ENCODE results near the gene CYBB.
A peak's percentile ranks its signal among the peaks of the same experiment; 100 is the strongest.

Gene CYBB

GRCh38 chrX:37846141-37846540 lies 66.3 kb downstream of the CYBB start:
- 0 out of 2 replicates have a peak, but pooled peaks cover 2% of the 10 kb centered on the region for H3K36me3 ChIP-seq (ENCODE audit: insufficient read depth, low read depth, low read length)
- peak overlapping the region; percentile 79; the same call in 1 of the 2 replicates for H3K9ac ChIP-seq (ENCODE audit: low read depth, low read length)
- H3K27ac ChIP-seq (ENCODE audit: low read length): no peak overlapping the region
- no peak overlapping the region for H3K4me3 ChIP-seq (ENCODE audit: low read length)
- no peaks in the 10 kb centered on the region for H3K27me3 ChIP-seq (ENCODE audit: insufficient read depth, low read length)
- no peaks in the 10 kb centered on the region for H3K9me3 ChIP-seq (ENCODE audit: insufficient read depth, low read depth, low read length)
- H3K4me1 ChIP-seq (ENCODE audit: insufficient read depth, low read length): no peaks in the 10 kb centered on the region

- H3K9ac ChIP-seq (ENCODE audit: low read depth, low read length): peak overlapping the region; percentile 79; the same call in 1 of the 2 replicates
- H3K9me3 ChIP-seq (ENCODE audit: insufficient read depth, low read depth, low read length): no peaks in the 10 kb centered on the region
- H3K36me3 ChIP-seq (ENCODE audit: insufficient read depth, low read depth, low read length): no peaks in the 10 kb centered on the region
- H3K27ac ChIP-seq (ENCODE audit: low read length): no peak overlapping the region
- no peaks in the 10 kb centered on the region for H3K27me3 ChIP-seq (ENCODE audit: insufficient read depth, low read length)
- H3K4me1 ChIP-seq (ENCODE audit: insufficient read depth, low read length): no peaks in the 10 kb centered on the region
- peak overlapping the region; percentile 73 for H3K4me3 ChIP-seq (ENCODE audit: low read length)
These were observed 66.7 kb downstream of the CYBB start for GRCh38 chrX:37846558-37846933.

- Histone ChIP-seq H3K9ac (ENCODE audit: low read depth, low read length) (peak within 1 kb of the TSS; percentile 79), H3K9me3 (ENCODE audit: insufficient read depth, low read depth, low read length) (no peaks in the 10 kb centered on the region), H3K4me1 (ENCODE audit: insufficient read depth, low read length) (no peaks in the 10 kb centered on the region), H3K27ac (ENCODE audit: low read length) (no peak within 1 kb of the TSS), H3K4me3 (ENCODE audit: low read length) (peak within 1 kb of the TSS; percentile 73), H3K36me3 (ENCODE audit: insufficient read depth, low read depth, low read length) (no peaks in the 10 kb centered on the region), H3K27me3 (ENCODE audit: insufficient read depth, low read length) (no peaks in the 10 kb centered on the region)
These were observed 67.3 kb downstream of the CYBB start, which contains the start of gene DYNLT3 for GRCh38 chrX:37846934-37847732. DYNLT3 (minus strand) TSS chrX:37847571; CDS start chrX:37847510, 61 bp downstream.

GRCh38 chrX:37847733-37848197 lies 67.9 kb downstream of the CYBB start:
- Histone ChIP-seq H3K9me3 (ENCODE audit: insufficient read depth, low read depth, low read length) (no peaks in the 10 kb centered on the region), H3K36me3 (ENCODE audit: insufficient read depth, low read depth, low read length) (no peaks in the 10 kb centered on the region), H3K4me3 (ENCODE audit: low read length) (peak overlapping the region; percentile 73), H3K27me3 (ENCODE audit: insufficient read depth, low read length) (no peaks in the 10 kb centered on the region), H3K9ac (ENCODE audit: low read depth, low read length) (peak overlapping the region; percentile 79; the same call in 1 of the 2 replicates), H3K4me1 (ENCODE audit: insufficient read depth, low read length) (no peaks in the 10 kb centered on the region), H3K27ac (ENCODE audit: low read length) (no peak overlapping the region)

GRCh38 chrX:37854148-37854547 lies 74.3 kb downstream of the CYBB start:
- Histone ChIP-seq H3K4me3 (ENCODE audit: low read length) (no peak overlapping the region), H3K9me3 (ENCODE audit: insufficient read depth, low read depth, low read length) (no peaks in the 10 kb centered on the region), H3K27me3 (ENCODE audit: insufficient read depth, low read length) (no peaks in the 10 kb centered on the region)

GRCh38 chrX:37854748-37855147 lies 74.9 kb downstream of the CYBB start:
- Histone ChIP-seq H3K4me1 (ENCODE audit: insufficient read depth, low read length) (no peaks in the 10 kb centered on the region), H3K27ac (ENCODE audit: low read length) (no peak overlapping the region)

More at GRCh38 chrX:37854148-37854547, 74.3 kb downstream of the CYBB start:
- H3K36me3 ChIP-seq (ENCODE audit: insufficient read depth, low read depth, low read length): no peaks in the 10 kb centered on the region
- H3K27ac ChIP-seq (ENCODE audit: low read length): no peak overlapping the region
- H3K9ac ChIP-seq (ENCODE audit: low read depth, low read length): no peak overlapping the region
- no peaks in the 10 kb centered on the region for H3K4me1 ChIP-seq (ENCODE audit: insufficient read depth, low read length)

GRCh38 chrX:37860721-37861120 lies 80.9 kb downstream of the CYBB start:
- H3K9me3 ChIP-seq (ENCODE audit: insufficient read depth, low read depth, low read length): no peaks in the 10 kb centered on the region
- H3K4me1 ChIP-seq (ENCODE audit: insufficient read depth, low read length): no peaks in the 10 kb centered on the region
- H3K4me3 ChIP-seq (ENCODE audit: low read length): no peak overlapping the region
- no peak overlapping the region for H3K9ac ChIP-seq (ENCODE audit: low read depth, low read length)
- H3K36me3 ChIP-seq (ENCODE audit: insufficient read depth, low read depth, low read length): no peaks in the 10 kb centered on the region
- no peaks in the 10 kb centered on the region for H3K27me3 ChIP-seq (ENCODE audit: insufficient read depth, low read length)
- H3K27ac ChIP-seq (ENCODE audit: low read length): no peak overlapping the region

More at GRCh38 chrX:37854748-37855147, 74.9 kb downstream of the CYBB start:
- no peak overlapping the region for H3K9ac ChIP-seq (ENCODE audit: low read depth, low read length)
- H3K9me3 ChIP-seq (ENCODE audit: insufficient read depth, low read depth, low read length): no peaks in the 10 kb centered on the region
- no peaks in the 10 kb centered on the region for H3K36me3 ChIP-seq (ENCODE audit: insufficient read depth, low read depth, low read length)
- no peaks in the 10 kb centered on the region for H3K27me3 ChIP-seq (ENCODE audit: insufficient read depth, low read length)
- no peak overlapping the region for H3K4me3 ChIP-seq (ENCODE audit: low read length)

GRCh38 chrX:37862851-37863250 lies 83.0 kb downstream of the CYBB start:
- Histone ChIP-seq H3K4me1 (ENCODE audit: insufficient read depth, low read length) (no peaks in the 10 kb centered on the region), H3K9ac (ENCODE audit: low read depth, low read length) (no peak overlapping the region), H3K27ac (ENCODE audit: low read length) (no peak overlapping the region), H3K4me3 (ENCODE audit: low read length) (no peak overlapping the region), H3K27me3 (ENCODE audit: insufficient read depth, low read length) (no peaks in the 10 kb centered on the region), H3K9me3 (ENCODE audit: insufficient read depth, low read depth, low read length) (no peaks in the 10 kb centered on the region), H3K36me3 (ENCODE audit: insufficient read depth, low read depth, low read length) (no peaks in the 10 kb centered on the region)

Measured in iPS-20b (cell line).